Peyer's patch (tissue), 4 donors: ENCODE data around the gene LIFR.

Experiments
- CTCF ChIP-seq, 6 experiments: fragments of 450-650 bp in 4 of 6; fragments of 200-600 bp in 2 of 6; sonication (generic) in 1 of 6; IDR thresholded peaks; one replicate each; pipeline ENCODE4 v1.5.1; 2017 to 2019; ENCODE audit warnings: antibody characterized with exemption in 6 of 6, mild to moderate bottlenecking in 3 of 6, moderate library complexity in 1 of 6
- POLR2A ChIP-seq, 2 donors: fragments of 450-650 bp; IDR thresholded peaks; one replicate each; pipeline ENCODE4 v1.5.1; 2017; ENCODE audit warnings: antibody characterized with exemption in 2 of 2, mild to moderate bottlenecking in 2 of 2, moderate library complexity in 2 of 2

- TF ChIP-seq CTCF (IDR thresholded peaks at IDR 0.05) (no peak), POLR2A (IDR thresholded peaks at IDR 0.05) (no peak)
Measured at GRCh38 chr5:38509185-38509584, 47.3 kb downstream of the LIFR start.
